ENCODE data around the gene PLXNA3.

The PLXNA3 gene

GRCh38 chrX:154502098-154502497 is 44.0 kb downstream of the PLXNA3 start:
- DNase-seq (ENCODE audit: low spot score), result no peak

GRCh38 chrX:154502989-154503388 is 44.9 kb downstream of the PLXNA3 start:
- DNase-seq (ENCODE audit: low spot score), result no peak

- DNase-seq (ENCODE audit: low spot score), result no peak
Measured at GRCh38 chrX:154505734-154506133, 47.7 kb downstream of the PLXNA3 start.

- no peak for DNase-seq (ENCODE audit: low spot score)
Measured at GRCh38 chrX:154506483-154507332, 48.6 kb downstream of the PLXNA3 start.

DNA sequence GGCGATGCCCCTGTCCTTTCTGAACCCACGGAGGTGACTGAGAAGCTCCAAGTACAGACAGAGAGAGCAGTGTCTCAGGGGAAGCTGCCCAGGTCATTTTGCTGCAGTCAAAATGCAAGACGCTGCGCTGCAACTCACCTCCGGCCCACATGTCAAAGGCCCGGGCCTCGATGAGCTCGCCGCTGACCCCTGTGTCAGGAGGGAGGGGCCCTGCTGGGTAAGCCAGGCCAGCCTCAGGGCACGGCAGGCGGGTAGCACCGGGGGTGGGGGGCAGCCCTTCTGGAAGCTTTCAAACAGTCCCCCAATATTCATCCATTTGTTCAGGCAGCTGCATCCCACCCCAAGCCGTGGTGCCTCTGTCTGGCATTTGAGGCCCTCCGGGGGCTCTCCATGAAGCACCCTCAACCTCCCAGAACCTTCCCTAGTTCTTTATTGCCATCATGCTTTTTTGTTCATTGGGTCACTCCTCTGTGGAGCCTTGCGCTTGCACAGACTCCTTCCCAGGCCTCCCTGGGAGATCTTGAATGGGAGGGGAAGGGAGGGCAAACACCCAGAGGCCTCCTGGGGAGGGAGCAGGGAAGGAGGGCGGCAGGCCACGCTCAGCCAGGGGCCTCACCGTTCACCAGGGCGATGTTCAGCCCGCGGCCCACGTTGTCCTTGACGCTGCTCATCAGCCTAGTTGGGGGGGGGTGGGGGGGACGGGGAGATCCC is 49.7 kb downstream of the PLXNA3 start:
- DNase-seq (ENCODE audit: low spot score), result no peak

DNA sequence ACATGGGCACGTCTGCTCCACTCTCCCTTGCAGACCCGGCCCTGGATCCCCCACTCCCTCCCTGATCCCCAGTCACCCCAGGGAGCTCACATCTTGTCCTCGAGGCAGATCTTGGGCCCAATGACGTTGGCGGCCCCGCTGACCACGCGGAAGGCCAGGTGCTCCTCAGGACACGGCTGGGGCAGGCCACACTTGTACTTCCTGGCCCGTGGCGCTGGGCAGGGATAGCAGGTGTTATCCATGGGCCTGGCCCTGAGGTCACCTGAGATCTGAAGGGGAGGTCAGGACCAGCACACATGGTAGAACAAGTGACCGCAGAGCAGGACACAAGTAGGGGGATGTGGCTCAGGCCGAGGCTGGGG is 50.3 kb downstream of the PLXNA3 start:
- no peak for DNase-seq (ENCODE audit: low spot score)

- no peak for DNase-seq (ENCODE audit: low spot score)
Measured at GRCh38 chrX:154509455-154509854, 51.4 kb downstream of the PLXNA3 start.

GRCh38 chrX:154511761-154512160 is 53.7 kb downstream of the PLXNA3 start:
- DNase-seq (ENCODE audit: low spot score), result no peak

GRCh38 chrX:154512879-154513553 is 54.9 kb downstream of the PLXNA3 start:
- no peak for DNase-seq (ENCODE audit: low spot score)

DNA sequence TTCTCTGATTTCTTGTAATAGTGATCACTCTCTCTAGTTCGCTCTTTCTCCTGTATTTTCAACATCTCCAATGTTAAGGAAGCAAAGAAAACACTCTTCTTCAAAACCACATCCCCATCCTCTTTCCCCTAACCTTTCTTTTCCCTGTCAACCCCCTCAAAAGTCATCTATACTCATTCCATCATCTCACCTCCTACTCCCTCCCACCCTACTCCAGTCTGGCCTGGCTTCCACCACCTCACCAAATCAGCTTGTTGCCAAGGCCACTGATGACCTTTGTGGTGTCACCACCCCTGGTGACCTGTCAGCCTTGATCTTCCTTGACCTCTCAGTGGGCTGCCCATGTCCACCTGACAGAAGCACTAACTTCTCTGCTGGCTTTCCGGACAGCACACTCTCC is 55.6 kb downstream of the PLXNA3 start:
- no peak for DNase-seq (ENCODE audit: low spot score)

- DNase-seq (ENCODE audit: low spot score), result no peak
Measured at GRCh38 chrX:154515090-154515965, 57.2 kb downstream of the PLXNA3 start.

- peak; percentile 72 for DNase-seq (ENCODE audit: low spot score)
Measured at GRCh38 chrX:154515966-154516655, 58.0 kb downstream of the PLXNA3 start, which contains the start of gene FAM3A. FAM3A (minus strand) TSS chrX:154516232; CDS start chrX:154515772, 460 bp downstream.

DNA sequence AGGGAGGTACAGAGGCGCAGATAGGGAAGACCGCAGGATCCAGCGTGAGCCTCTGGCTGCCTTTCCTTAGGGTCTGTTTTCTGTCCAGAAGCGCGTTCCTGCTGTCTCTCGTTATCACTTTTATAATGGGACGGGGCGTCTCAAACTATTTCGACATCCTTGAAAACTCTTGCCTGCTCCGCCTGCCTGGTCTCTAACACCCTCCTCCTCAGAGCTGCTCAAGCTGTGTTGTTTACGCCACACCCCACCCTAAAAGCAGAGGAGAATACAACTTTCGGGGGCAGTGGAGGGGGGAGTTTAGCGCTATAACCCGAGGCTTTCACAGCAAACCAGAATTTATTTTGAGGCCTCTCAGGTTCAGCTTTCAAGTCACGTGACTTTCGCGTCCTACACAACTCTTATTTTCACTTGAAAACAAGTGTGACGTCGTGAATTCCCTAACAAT is 58.6 kb downstream of the PLXNA3 start:
- no peak for DNase-seq (ENCODE audit: low spot score)

GRCh38 chrX:154517101-154517781 is 59.2 kb downstream of the PLXNA3 start:
- no peak for DNase-seq (ENCODE audit: low spot score)

DNA sequence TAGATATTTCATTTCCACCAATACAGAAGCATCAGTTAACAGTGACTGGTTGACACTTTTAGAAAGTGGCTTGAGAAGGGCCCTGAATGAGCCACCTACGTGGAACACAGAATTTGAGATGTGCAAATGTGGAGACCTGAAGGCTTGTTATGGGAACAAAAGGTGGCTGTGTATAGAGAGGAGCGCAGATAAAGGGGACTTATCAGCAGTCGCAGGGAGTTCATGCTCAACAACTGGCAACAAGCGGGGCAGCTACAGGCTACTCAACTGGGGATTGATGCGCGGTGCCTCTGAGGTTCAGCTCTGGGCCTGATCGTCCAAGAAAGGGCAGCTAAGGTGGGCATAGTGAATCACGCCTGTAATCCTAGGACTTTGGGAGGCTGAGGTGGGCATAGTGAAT is 61.3 kb downstream of the PLXNA3 start:
- DNase-seq (ENCODE audit: low spot score), result no peak

DNA sequence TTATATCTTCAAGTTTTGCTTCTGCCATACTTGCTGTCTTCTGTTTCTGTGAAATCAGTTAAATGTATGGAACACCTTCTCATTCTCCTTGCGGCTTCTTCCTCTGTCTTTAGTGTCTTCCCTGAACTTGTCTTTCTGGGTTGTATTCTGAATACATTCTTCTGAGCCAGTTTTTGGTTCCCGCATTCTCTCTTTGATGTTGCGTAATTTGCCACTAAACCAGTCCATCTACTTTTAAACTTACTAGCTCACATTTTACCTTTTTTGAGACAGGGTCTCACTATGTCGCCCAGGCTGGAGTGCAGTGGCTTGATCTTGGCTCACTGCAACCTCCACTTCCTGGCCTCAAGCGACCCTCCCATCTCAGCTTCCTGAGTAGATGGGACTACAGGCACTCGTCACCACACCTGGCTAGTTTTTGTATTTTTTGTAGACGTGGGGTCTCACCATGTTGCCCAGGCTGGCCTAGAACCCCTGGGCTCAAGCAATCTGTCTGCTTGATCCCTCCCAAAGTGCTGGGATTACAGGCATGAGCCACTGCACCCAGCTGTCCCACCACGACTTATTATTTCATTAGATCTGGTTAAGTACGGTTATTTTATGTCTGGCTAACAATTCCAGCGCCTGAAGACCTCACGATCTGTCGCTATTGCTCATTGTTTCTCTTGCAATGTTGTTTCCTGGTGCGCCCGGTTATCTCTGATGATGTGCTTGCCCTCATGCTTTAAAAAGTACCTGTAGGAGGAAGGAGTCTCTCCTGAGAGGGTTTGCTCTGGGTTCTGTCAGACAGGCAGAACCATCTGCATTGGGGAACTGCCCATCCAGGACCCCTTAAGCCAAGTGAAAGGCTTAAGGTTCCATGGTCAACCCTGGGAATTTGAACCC is 67.8 kb downstream of the PLXNA3 start:
- no peak for DNase-seq (ENCODE audit: low spot score)

GRCh38 chrX:154526901-154527675 is 69.0 kb downstream of the PLXNA3 start:
- peak; percentile 55 for DNase-seq (ENCODE audit: low spot score)
